HepG2 (cell line): ENCODE results near the gene CSNK1D. TPM values are rescaled to one million over a fixed set of nuclear protein-coding genes. Genes with fewer than 3 reads are reported as not detected.

Experiments
- BHLHE40 ChIP-seq: IDR thresholded peaks from 2 replicates; pipeline ENCODE4 v1.6.1; 2011; ENCODE audit warnings: low read length, improper control_type of control experiment
- FOSL1 ChIP-seq: sonication (generic); formaldehyde crosslinking; IDR thresholded peaks from 2 replicates; pipeline ENCODE4 v1.9.0; 2021; ENCODE audit warnings: missing genetic modification reagents, borderline replicate concordance
- HIC2 ChIP-seq: sonication (generic); formaldehyde crosslinking; IDR thresholded peaks from 2 replicates; pipeline ENCODE4 v1.9.0; 2022; ENCODE audit warnings: low read depth, missing genetic modification reagents
- HNRNPUL1 ChIP-seq: fragments of 200-400 bp; formaldehyde crosslinking; IDR thresholded peaks from 2 replicates; pipeline ENCODE4 v1.6.1; 2017; ENCODE audit warnings: low read depth, mild to moderate bottlenecking, low read length, moderate library complexity
- JDP2 ChIP-seq: sonication (generic); formaldehyde crosslinking; IDR thresholded peaks from 2 replicates; pipeline ENCODE4 v1.8.1; 2022; ENCODE audit warnings: missing genetic modification reagents, borderline replicate concordance
- KAT7 ChIP-seq: IDR thresholded peaks from 2 replicates; pipeline ENCODE4 v1.6.1; 2018; ENCODE audit warnings: borderline replicate concordance, missing compliant biosample characterization
- KDM4B ChIP-seq: sonication (generic); formaldehyde crosslinking; IDR thresholded peaks from 2 replicates; pipeline ENCODE4 v1.4.0; 2020; ENCODE audit warnings: missing genetic modification reagents
- NBN ChIP-seq: fragments of 450-650 bp; conservative IDR thresholded peaks from 2 replicates; pipeline ENCODE4 v1.6.1; 2017
- REPIN1 ChIP-seq: sonication (generic); formaldehyde crosslinking; IDR thresholded peaks from 2 replicates; pipeline ENCODE4 v1.8.0; 2022; ENCODE audit warnings: missing genetic modification reagents, low read depth, mild to moderate bottlenecking, borderline replicate concordance
- SIX1 ChIP-seq: sonication (generic); formaldehyde crosslinking; IDR thresholded peaks from 2 replicates; pipeline ENCODE4 v1.4.0; 2020; ENCODE audit warnings: missing genetic modification reagents, borderline replicate concordance
- SNAPC5 ChIP-seq: sonication (generic); formaldehyde crosslinking; IDR thresholded peaks from 2 replicates; pipeline ENCODE4 v1.8.1; 2023; ENCODE audit warnings: mild to moderate bottlenecking, missing genetic modification reagents, borderline replicate concordance
- ZFP41 ChIP-seq: sonication (generic); formaldehyde crosslinking; IDR thresholded peaks from 2 replicates; pipeline ENCODE4 v1.4.0; 2020; ENCODE audit warnings: mild to moderate bottlenecking, missing genetic modification reagents, borderline replicate concordance
- ZNF292 ChIP-seq: sonication (generic); formaldehyde crosslinking; IDR thresholded peaks from 2 replicates; pipeline ENCODE4 v1.8.1; 2022; ENCODE audit warnings: mild to moderate bottlenecking, low read depth, missing genetic modification reagents, borderline replicate concordance
- ZNF343 ChIP-seq: sonication (generic); formaldehyde crosslinking; IDR thresholded peaks from 2 replicates; pipeline ENCODE4 v1.4.0; 2020; ENCODE audit warnings: mild to moderate bottlenecking, missing genetic modification reagents
- ZNF563 ChIP-seq: sonication (generic); formaldehyde crosslinking; IDR thresholded peaks from 2 replicates; pipeline ENCODE4 v1.8.0; 2022; ENCODE audit warnings: mild to moderate bottlenecking, moderate library complexity, missing genetic modification reagents
- ZNF737 ChIP-seq: sonication (generic); formaldehyde crosslinking; IDR thresholded peaks from 2 replicates; pipeline ENCODE4 v1.5.0; 2020; ENCODE audit warnings: missing genetic modification reagents, mild to moderate bottlenecking, borderline replicate concordance
- ZNF83 ChIP-seq: sonication (generic); formaldehyde crosslinking; IDR thresholded peaks from 2 replicates; pipeline ENCODE4 v1.4.0; 2020; ENCODE audit warnings: missing genetic modification reagents, mild to moderate bottlenecking, borderline replicate concordance
- polyA plus RNA-seq, 8 experiments: library from polyadenylated mRNA; depleted of rRNA in 3 of 8; stranded (reverse) in 7 of 8; unstranded in 1 of 8; fragments of >200 nt; fragmentation: Illumina TruSeq in 4 of 8; extraction: Trizol in 4 of 8; gene quantifications; 2 replicates each; pipeline versions ENCODE4 v1.2.1 to v1.2.3, GENCODE V29; 2011 to 2016; ENCODE audit warnings: low read depth in 4 of 8, missing spikeins in 1 of 8, mixed read lengths in 1 of 8; ENCODE audit not compliant: insufficient read depth in 1 of 8
- total RNA-seq, 5 experiments: library from RNA; depleted of rRNA; stranded (reverse); fragments of >200 nt; fragmentation: Illumina TruSeq; extraction: Trizol; gene quantifications; 2 replicates each; pipeline ENCODE4 v1.2.3, GENCODE V29; 2016; ENCODE audit warnings: low read depth in 1 of 5
- TF ChIP-seq, protein P1 (sequence below): sonication (generic); formaldehyde crosslinking; IDR thresholded peaks from 2 replicates; pipeline ENCODE4 v1.4.0; 2020; ENCODE audit warnings: mild to moderate bottlenecking, missing genetic modification reagents
- TF ChIP-seq, protein P2 (sequence below): IDR thresholded peaks from 2 replicates; pipeline ENCODE4 v1.6.1; 2016; ENCODE audit warnings: low read depth, control low read depth
- TF ChIP-seq, protein P3 (sequence below): sonication (generic); formaldehyde crosslinking; IDR thresholded peaks from 2 replicates; pipeline ENCODE4 v1.5.0; 2020; ENCODE audit warnings: missing genetic modification reagents

Gene CSNK1D
- total and polyA plus RNA-seq, 2 of the 13 experiments (the other 11 are each of a cell fraction or from before 2014, with no cell fraction given), result 31.5 to 128 TPM

GRCh38 chr17:82236142-82236971 lies 37.1 kb downstream of the CSNK1D start (continued):
- TF ChIP-seq ZNF83 (CRISPR knock-in tag) (peak; percentile 95), NBN (no peak), BHLHE40 (0 out of 2 replicates have a peak, but pooled peaks have one; percentile 6), HNRNPUL1 (no peak; the same call in 1 of the 2 replicates), SNAPC5 (CRISPR knock-in tag) (peak; percentile 98), HIC2 (CRISPR knock-in tag) (peak; percentile 92), ZNF737 (CRISPR knock-in tag) (peak; percentile 98; the same call in 1 of the 2 replicates), REPIN1 (peak; percentile 99), ZNF563 (peak; percentile 99), SIX1 (peak; percentile 62; the same call in 1 of the 2 replicates), ZNF343 (CRISPR knock-in tag) (peak; percentile 98), FOSL1 (CRISPR knock-in tag) (peak; percentile 69; the same call in 1 of the 2 replicates), KDM4B (CRISPR knock-in tag) (peak; percentile 95), ZNF292 (CRISPR knock-in tag) (peak; percentile 72; the same call in 1 of the 2 replicates), ZFP41 (CRISPR knock-in tag) (peak; percentile 96; the same call in 1 of the 2 replicates), KAT7 (no peak; the same call in 1 of the 2 replicates), JDP2 (CRISPR knock-in tag) (no peak; the same call in 1 of the 2 replicates)
- TF ChIP-seq, protein P1, sequence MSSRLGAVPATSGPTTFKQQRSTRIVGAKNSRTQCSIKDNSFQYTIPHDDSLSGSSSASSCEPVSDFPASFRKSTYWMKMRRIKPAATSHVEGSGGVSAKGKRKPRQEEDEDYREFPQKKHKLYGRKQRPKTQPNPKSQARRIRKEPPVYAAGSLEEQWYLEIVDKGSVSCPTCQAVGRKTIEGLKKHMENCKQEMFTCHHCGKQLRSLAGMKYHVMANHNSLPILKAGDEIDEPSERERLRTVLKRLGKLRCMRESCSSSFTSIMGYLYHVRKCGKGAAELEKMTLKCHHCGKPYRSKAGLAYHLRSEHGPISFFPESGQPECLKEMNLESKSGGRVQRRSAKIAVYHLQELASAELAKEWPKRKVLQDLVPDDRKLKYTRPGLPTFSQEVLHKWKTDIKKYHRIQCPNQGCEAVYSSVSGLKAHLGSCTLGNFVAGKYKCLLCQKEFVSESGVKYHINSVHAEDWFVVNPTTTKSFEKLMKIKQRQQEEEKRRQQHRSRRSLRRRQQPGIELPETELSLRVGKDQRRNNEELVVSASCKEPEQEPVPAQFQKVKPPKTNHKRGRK, result peak; percentile 38; the same call in 1 of the 2 replicates
- TF ChIP-seq, protein P2, sequence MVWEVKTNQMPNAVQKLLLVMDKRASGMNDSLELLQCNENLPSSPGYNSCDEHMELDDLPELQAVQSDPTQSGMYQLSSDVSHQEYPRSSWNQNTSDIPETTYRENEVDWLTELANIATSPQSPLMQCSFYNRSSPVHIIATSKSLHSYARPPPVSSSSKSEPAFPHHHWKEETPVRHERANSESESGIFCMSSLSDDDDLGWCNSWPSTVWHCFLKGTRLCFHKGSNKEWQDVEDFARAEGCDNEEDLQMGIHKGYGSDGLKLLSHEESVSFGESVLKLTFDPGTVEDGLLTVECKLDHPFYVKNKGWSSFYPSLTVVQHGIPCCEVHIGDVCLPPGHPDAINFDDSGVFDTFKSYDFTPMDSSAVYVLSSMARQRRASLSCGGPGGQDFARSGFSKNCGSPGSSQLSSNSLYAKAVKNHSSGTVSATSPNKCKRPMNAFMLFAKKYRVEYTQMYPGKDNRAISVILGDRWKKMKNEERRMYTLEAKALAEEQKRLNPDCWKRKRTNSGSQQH, result no peak
- TF ChIP-seq, protein P3, sequence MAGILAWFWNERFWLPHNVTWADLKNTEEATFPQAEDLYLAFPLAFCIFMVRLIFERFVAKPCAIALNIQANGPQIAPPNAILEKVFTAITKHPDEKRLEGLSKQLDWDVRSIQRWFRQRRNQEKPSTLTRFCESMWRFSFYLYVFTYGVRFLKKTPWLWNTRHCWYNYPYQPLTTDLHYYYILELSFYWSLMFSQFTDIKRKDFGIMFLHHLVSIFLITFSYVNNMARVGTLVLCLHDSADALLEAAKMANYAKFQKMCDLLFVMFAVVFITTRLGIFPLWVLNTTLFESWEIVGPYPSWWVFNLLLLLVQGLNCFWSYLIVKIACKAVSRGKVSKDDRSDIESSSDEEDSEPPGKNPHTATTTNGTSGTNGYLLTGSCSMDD, result peak; percentile 52; the same call in 1 of the 2 replicates
